ENCODE measurements around the gene ZBTB20. TPM values are rescaled to one million over a fixed set of nuclear protein-coding genes. Genes with fewer than 3 reads are reported as not detected.

ZBTB20 gene
- total RNA-seq, 3 donors from 2014 or later (not counting 1 experiment from before 2014, with no cell fraction given) = 52.7 to 58.3 (median 55.9) TPM

DNA sequence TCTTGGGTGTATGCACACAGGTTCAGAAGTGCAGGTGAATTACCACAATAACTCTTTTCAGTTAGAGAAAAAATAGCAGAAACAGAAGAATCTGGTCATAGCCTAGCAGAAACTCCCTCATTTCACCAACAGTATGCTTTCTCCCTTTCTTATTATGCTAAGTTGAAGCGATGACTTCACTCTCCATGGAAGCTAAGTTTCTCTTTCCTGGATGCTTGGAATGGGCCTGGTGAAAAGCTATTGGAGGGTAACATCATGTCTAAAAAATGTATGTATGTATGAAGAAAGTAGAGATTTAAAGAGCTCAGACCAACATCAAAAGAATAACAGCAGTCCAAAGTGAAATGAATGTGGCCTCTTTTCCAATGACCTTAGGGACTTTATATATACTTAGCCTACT, 707.8 kb downstream of the ZBTB20 start:
- TF ChIP-seq, protein P1, sequence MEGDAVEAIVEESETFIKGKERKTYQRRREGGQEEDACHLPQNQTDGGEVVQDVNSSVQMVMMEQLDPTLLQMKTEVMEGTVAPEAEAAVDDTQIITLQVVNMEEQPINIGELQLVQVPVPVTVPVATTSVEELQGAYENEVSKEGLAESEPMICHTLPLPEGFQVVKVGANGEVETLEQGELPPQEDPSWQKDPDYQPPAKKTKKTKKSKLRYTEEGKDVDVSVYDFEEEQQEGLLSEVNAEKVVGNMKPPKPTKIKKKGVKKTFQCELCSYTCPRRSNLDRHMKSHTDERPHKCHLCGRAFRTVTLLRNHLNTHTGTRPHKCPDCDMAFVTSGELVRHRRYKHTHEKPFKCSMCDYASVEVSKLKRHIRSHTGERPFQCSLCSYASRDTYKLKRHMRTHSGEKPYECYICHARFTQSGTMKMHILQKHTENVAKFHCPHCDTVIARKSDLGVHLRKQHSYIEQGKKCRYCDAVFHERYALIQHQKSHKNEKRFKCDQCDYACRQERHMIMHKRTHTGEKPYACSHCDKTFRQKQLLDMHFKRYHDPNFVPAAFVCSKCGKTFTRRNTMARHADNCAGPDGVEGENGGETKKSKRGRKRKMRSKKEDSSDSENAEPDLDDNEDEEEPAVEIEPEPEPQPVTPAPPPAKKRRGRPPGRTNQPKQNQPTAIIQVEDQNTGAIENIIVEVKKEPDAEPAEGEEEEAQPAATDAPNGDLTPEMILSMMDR (IDR thresholded peaks at IDR 0.05) = no peak
- no peaks in the 10 kb centered on the region for H3K9me3 ChIP-seq (ENCODE audit: control insufficient read depth, insufficient read depth, low read length)
- Mint-ChIP-seq H3K4me1 (no peaks in the 10 kb centered on the region), H3K27ac (no peak overlapping the region), H3K4me3 (no peak overlapping the region), H3K9me3 (no peaks in the 10 kb centered on the region), H3K36me3 (no peaks in the 10 kb centered on the region), H3K27me3 (ENCODE audit: low read depth in 2 of 2) (peaks cover 0 to 6% of the 10 kb centered on the region in 2 donors)
- no peak overlapping the region for H3K4me3 ChIP-seq (ENCODE audit: low read length)
- DNase-seq = no peak
- intact Hi-C loops (cut with micrococcal nuclease) = no loop called here
- ATAC-seq = no peak
- no peaks in the 10 kb centered on the region for H3K4me1 ChIP-seq (ENCODE audit: control insufficient read depth, insufficient read depth, low read length)
- no CpG with 5 or more reads among the region's 1 CpG for WGBS (ENCODE audit: insufficient coverage)
- H3K27ac ChIP-seq (ENCODE audit: low read length) = no peak overlapping the region
- H3K27me3 ChIP-seq (ENCODE audit: control insufficient read depth, insufficient read depth, low read length) = no peaks in the 10 kb centered on the region
- no peaks in the 10 kb centered on the region for H3K36me3 ChIP-seq (ENCODE audit: control insufficient read depth, insufficient read depth, low read length)

DNA sequence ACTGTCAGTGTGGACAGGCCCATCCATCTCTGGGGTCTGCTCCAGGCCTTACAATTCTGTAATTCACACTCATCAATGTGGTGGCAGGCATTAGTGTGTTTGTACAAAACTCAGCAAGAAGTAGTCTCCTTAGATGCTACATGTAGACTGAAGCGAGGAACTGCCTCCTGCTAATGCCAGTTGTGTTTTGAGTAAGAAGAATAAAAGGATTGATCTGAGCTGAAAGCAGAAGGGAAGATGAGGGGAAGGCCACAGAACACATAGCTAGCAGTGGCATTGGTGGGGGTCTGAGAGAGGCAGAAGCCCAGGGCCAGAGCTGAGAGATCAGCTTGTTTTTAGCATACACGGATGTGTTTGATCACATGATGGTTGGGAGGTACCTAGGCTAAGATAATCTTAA, 709.2 kb downstream of the ZBTB20 start:
- TF ChIP-seq, protein P1 (IDR thresholded peaks at IDR 0.05) = no peak
- Histone ChIP-seq H3K27ac (ENCODE audit: low read length) (no peak overlapping the region), H3K4me3 (ENCODE audit: low read length) (no peak overlapping the region), H3K4me1 (ENCODE audit: control insufficient read depth, insufficient read depth, low read length) (no peaks in the 10 kb centered on the region), H3K27me3 (ENCODE audit: control insufficient read depth, insufficient read depth, low read length) (no peaks in the 10 kb centered on the region), H3K9me3 (ENCODE audit: control insufficient read depth, insufficient read depth, low read length) (no peaks in the 10 kb centered on the region), H3K36me3 (ENCODE audit: control insufficient read depth, insufficient read depth, low read length) (no peaks in the 10 kb centered on the region)
- 88% methylated on average over 2 of the region's 2 CpGs for WGBS (ENCODE audit: insufficient coverage)
- Mint-ChIP-seq H3K27me3 (ENCODE audit: low read depth in 2 of 2) (peaks cover 0 to 6% of the 10 kb centered on the region in 2 donors), H3K4me3 (no peak overlapping the region), H3K4me1 (no peaks in the 10 kb centered on the region), H3K36me3 (no peaks in the 10 kb centered on the region), H3K27ac (no peak overlapping the region), H3K9me3 (no peaks in the 10 kb centered on the region)
- intact Hi-C loops (cut with micrococcal nuclease) = no loop called here
- no peak for ATAC-seq
- DNase-seq = no peak

DNA sequence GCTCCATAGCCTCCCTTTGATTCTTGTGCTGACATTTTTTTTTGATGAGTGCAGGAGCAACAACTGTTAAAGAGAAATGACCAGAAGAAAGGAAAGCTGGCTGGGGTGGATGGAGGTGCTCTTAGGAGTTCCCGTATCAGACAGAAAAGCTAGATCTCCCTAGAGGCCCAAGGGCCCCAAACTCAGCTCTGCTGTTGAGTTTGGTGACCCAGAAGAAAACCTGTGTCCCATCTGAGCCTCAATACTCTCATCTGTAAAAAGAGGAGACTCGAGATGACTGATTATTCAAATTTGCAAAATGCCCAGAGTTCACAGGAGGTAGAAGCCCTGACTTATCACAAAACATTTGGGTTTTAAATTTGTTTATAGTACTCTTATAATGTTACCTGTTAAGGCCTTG, 710.9 kb downstream of the ZBTB20 start:
- Mint-ChIP-seq H3K27me3 (ENCODE audit: low read depth in 2 of 2) (no peaks in the 10 kb centered on the region), H3K27ac (no peak overlapping the region), H3K4me3 (no peak overlapping the region), H3K4me1 (no peaks in the 10 kb centered on the region), H3K36me3 (no peaks in the 10 kb centered on the region), H3K9me3 (no peaks in the 10 kb centered on the region)
- Histone ChIP-seq H3K27ac (ENCODE audit: low read length) (no peak overlapping the region), H3K4me1 (ENCODE audit: control insufficient read depth, insufficient read depth, low read length) (no peaks in the 10 kb centered on the region), H3K9me3 (ENCODE audit: control insufficient read depth, insufficient read depth, low read length) (no peaks in the 10 kb centered on the region), H3K27me3 (ENCODE audit: control insufficient read depth, insufficient read depth, low read length) (no peaks in the 10 kb centered on the region), H3K36me3 (ENCODE audit: control insufficient read depth, insufficient read depth, low read length) (no peaks in the 10 kb centered on the region), H3K4me3 (ENCODE audit: low read length) (no peak overlapping the region)
- TF ChIP-seq, protein P1 (IDR thresholded peaks at IDR 0.05) = no peak
- WGBS (ENCODE audit: insufficient coverage) = 68% methylated on average over 2 of the region's 2 CpGs
- ATAC-seq (no peak), DNase-seq (no peak)
- intact Hi-C loops (cut with micrococcal nuclease) = no loop called here

DNA sequence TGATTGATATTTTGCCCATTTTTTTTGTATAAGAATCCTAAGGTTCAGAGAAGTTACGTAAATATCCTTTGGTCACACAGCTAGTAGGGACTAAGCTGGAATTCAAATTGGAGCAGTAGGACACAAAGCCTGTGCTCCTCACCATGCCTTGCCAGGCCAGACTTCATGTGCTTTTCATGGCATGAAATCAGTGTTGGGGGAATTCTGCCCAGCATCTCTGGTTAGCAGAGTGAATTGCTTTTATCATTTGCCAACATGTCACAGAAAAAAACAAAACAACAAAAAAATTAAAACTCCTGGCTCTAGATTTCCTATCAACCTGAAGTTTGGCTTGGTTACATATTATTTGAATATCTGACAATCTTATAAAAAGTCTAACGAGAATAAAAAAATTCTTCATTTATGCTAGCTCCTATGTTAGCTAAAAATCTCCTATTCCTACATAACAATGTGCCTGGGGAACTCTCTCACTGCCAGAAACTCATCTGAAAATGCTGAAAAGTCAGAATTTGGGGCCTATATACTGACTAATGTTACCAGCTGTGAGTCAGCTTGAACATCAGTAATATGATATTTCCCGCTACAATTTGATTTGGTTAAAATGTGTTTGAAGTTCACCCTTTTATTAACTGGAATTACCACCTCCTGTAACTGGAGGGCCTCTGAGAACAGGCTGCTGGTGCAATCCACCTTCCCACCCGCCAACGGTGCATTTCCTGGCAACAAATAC, 711.5 kb downstream of the ZBTB20 start:
- H3K4me1 ChIP-seq (ENCODE audit: control insufficient read depth, insufficient read depth, low read length) = no peaks in the 10 kb centered on the region
- DNase-seq (no peak), ATAC-seq (no peak)
- H3K27ac ChIP-seq (ENCODE audit: low read length) = no peak overlapping the region
- no peaks in the 10 kb centered on the region for H3K36me3 ChIP-seq (ENCODE audit: control insufficient read depth, insufficient read depth, low read length)
- H3K36me3 Mint-ChIP-seq = no peaks in the 10 kb centered on the region
- H3K27ac Mint-ChIP-seq = no peak overlapping the region
- H3K4me3 Mint-ChIP-seq = no peak overlapping the region
- intact Hi-C loops (cut with micrococcal nuclease) = no loop called here
- no peaks in the 10 kb centered on the region for H3K9me3 ChIP-seq (ENCODE audit: control insufficient read depth, insufficient read depth, low read length)
- H3K9me3 Mint-ChIP-seq = no peaks in the 10 kb centered on the region
- H3K4me1 Mint-ChIP-seq = no peaks in the 10 kb centered on the region
- H3K27me3 ChIP-seq (ENCODE audit: control insufficient read depth, insufficient read depth, low read length) = no peaks in the 10 kb centered on the region
- no peak overlapping the region for H3K4me3 ChIP-seq (ENCODE audit: low read length)
- no peaks in the 10 kb centered on the region for H3K27me3 Mint-ChIP-seq (ENCODE audit: low read depth in 2 of 2)
- 93% methylated on average over 4 of the region's 5 CpGs for WGBS (ENCODE audit: insufficient coverage)
- TF ChIP-seq, protein P1 (IDR thresholded peaks at IDR 0.05) = no peak
